ENCODE measurements around the gene GPR160.

GRCh38 chr3:169999433-169999832 lies 38.4 kb upstream of the GPR160 start:
- no peak for TF ChIP-seq CTCF (conservative IDR thresholded peaks at IDR 0.05 in 1 of 2, IDR thresholded peaks at IDR 0.05 in 1 of 2; ENCODE audit: low read depth in 1 of 2, low read length in 2 of 2)
- no peak for TF ChIP-seq EZH2 (IDR thresholded peaks at IDR 0.05; ENCODE audit: low read length, missing control alignments)
